ENCODE results near the gene HES2. TPM values are rescaled to one million over a fixed set of nuclear protein-coding genes. Genes with fewer than 3 reads are reported as not detected.
A peak's percentile ranks its signal among the peaks of the same experiment; 100 is the strongest.

Gene HES2
- total and polyA plus RNA-seq, 11 donors, result 0.04 to 0.14 (median 0.12) TPM; not detected in 8

GRCh38 chr1:6386371-6386949 lies 33.3 kb downstream of the HES2 start:
- H3K27ac ChIP-seq, result peak overlapping the region in 3 of 12 donors; percentile 18 to 84 (median 51)
- H3K4me1 ChIP-seq, result peaks cover 0 to 17% (median 3%) of the 10 kb centered on the region in 12 donors
- peaks cover 0 to 5% (median 0%) of the 10 kb centered on the region in 12 donors for H3K9me3 ChIP-seq
- H3K4me3 ChIP-seq, result no peak overlapping the region
- no peak for DNase-seq
- WGBS, 4 donors, result 79 to 85% (median 83%) methylated on average over 10 of the region's 10 CpGs
- H3K27me3 ChIP-seq, result no peaks in the 10 kb centered on the region
- intact Hi-C loops (cut with DNase I), result no loop called here
- no peak for TF ChIP-seq POLR2A (IDR thresholded peaks at IDR 0.05)
- TF ChIP-seq CTCF (IDR thresholded peaks at IDR 0.05), result no peak
- no peaks in the 10 kb centered on the region for H3K36me3 ChIP-seq
- no peak for ATAC-seq

GRCh38 chr1:6385488-6386191 lies 34.1 kb downstream of the HES2 start:
- DNase-seq, result peak in 3 of 5 donors; percentile 43 to 71 (median 47)
- peaks cover 0 to 17% (median 3%) of the 10 kb centered on the region in 12 donors for H3K4me1 ChIP-seq
- H3K9me3 ChIP-seq, result peaks cover 0 to 5% (median 0%) of the 10 kb centered on the region in 12 donors
- intact Hi-C loops (cut with DNase I), result no loop called here
- no peaks in the 10 kb centered on the region for H3K36me3 ChIP-seq
- peak overlapping the region in 5 of 12 donors; percentile 18 to 84 (median 51) for H3K27ac ChIP-seq
- peak overlapping the region in 1 of 12 donors; percentile 16 for H3K4me3 ChIP-seq
- 57 to 68% (median 62%) methylated on average over 13 to 22 of the region's 22 CpGs for WGBS, 4 donors
- no peaks in the 10 kb centered on the region for H3K27me3 ChIP-seq
- TF ChIP-seq CTCF (IDR thresholded peaks at IDR 0.05) (no peak), POLR2A (IDR thresholded peaks at IDR 0.05) (no peak)
- peak; percentile 31 to 93 (median 76) for ATAC-seq

GRCh38 chr1:6384962-6385361 lies 34.8 kb downstream of the HES2 start:
- 25 to 62% (median 53%) methylated on average over 2 to 5 of the region's 5 CpGs for WGBS, 4 donors
- peaks cover 0 to 9% (median 0%) of the 10 kb centered on the region in 12 donors for H3K9me3 ChIP-seq
- peak overlapping the region in 5 of 12 donors; percentile 18 to 84 (median 51) for H3K27ac ChIP-seq
- no peaks in the 10 kb centered on the region for H3K27me3 ChIP-seq
- DNase-seq (peak in 1 of 5 donors; percentile 60), ATAC-seq (peak; percentile 47 to 81 (median 63))
- H3K4me1 ChIP-seq, result peaks cover 0 to 17% (median 3%) of the 10 kb centered on the region in 12 donors
- H3K4me3 ChIP-seq, result no peak overlapping the region
- no peaks in the 10 kb centered on the region for H3K36me3 ChIP-seq
- intact Hi-C loops (cut with DNase I), result no loop called here
- TF ChIP-seq CTCF (IDR thresholded peaks at IDR 0.05) (no peak), POLR2A (IDR thresholded peaks at IDR 0.05) (no peak)

- TF ChIP-seq POLR2A (IDR thresholded peaks at IDR 0.05) (no peak), CTCF (IDR thresholded peaks at IDR 0.05) (no peak)
- peaks cover 0 to 17% (median 3%) of the 10 kb centered on the region in 12 donors for H3K4me1 ChIP-seq
- peaks cover 0 to 12% (median 0%) of the 10 kb centered on the region in 12 donors for H3K9me3 ChIP-seq
- WGBS, 4 donors, result 96 to 100% (median 99%) methylated on average over 1 of the region's 1 CpG
- H3K36me3 ChIP-seq, result no peaks in the 10 kb centered on the region
- DNase-seq (no peak), ATAC-seq (no peak)
- peak overlapping the region in 1 of 12 donors; percentile 84 for H3K27ac ChIP-seq
- H3K4me3 ChIP-seq, result no peak overlapping the region
- H3K27me3 ChIP-seq, result no peaks in the 10 kb centered on the region
- intact Hi-C loops (cut with DNase I), result no loop called here
These were observed 35.6 kb downstream of the HES2 start for GRCh38 chr1:6384135-6384534.

All from heart left ventricle (tissue), 16 donors.